Effector memory CD4-positive, alpha-beta T cell (primary cell): Measurements from ENCODE around the gene TICRR.

ENCODE experiments used
- DNase-seq, 3 donors: peaks; one replicate each; pipeline ENCODE4 v3.0.0-alpha.2; 2020
- H3K27ac ChIP-seq: 2 replicates; pipeline ENCODE4 v1.7.0; 2013; ENCODE audit warnings: mild to moderate bottlenecking, low read length, moderate library complexity; ENCODE audit not compliant: insufficient read depth, poor library complexity, severe bottlenecking
- H3K27me3 ChIP-seq: replicated peaks from 2 replicates; pipeline ENCODE4 v1.7.0; 2013; ENCODE audit warnings: mild to moderate bottlenecking, low read length; ENCODE audit not compliant: insufficient read depth, control insufficient read depth, poor library complexity, severe bottlenecking
- H3K36me3 ChIP-seq: 2 replicates; pipeline ENCODE4 v1.7.0; 2013; ENCODE audit warnings: mild to moderate bottlenecking, low read length, moderate library complexity; ENCODE audit not compliant: control insufficient read depth, insufficient read depth
- H3K4me1 ChIP-seq: 2 replicates; pipeline ENCODE4 v1.7.0; 2013; ENCODE audit warnings: low read length, mild to moderate bottlenecking; ENCODE audit not compliant: control insufficient read depth, insufficient read depth, poor library complexity, severe bottlenecking
- H3K4me3 ChIP-seq: 2 replicates; pipeline ENCODE4 v1.7.0; 2013; ENCODE audit warnings: low read length, low read depth, mild to moderate bottlenecking; ENCODE audit not compliant: insufficient read depth, poor library complexity, severe bottlenecking
- H3K9me3 ChIP-seq: 2 replicates; pipeline ENCODE4 v1.7.0; 2013; ENCODE audit warnings: mild to moderate bottlenecking, low read length, moderate library complexity; ENCODE audit not compliant: control insufficient read depth

The TICRR gene

DNA sequence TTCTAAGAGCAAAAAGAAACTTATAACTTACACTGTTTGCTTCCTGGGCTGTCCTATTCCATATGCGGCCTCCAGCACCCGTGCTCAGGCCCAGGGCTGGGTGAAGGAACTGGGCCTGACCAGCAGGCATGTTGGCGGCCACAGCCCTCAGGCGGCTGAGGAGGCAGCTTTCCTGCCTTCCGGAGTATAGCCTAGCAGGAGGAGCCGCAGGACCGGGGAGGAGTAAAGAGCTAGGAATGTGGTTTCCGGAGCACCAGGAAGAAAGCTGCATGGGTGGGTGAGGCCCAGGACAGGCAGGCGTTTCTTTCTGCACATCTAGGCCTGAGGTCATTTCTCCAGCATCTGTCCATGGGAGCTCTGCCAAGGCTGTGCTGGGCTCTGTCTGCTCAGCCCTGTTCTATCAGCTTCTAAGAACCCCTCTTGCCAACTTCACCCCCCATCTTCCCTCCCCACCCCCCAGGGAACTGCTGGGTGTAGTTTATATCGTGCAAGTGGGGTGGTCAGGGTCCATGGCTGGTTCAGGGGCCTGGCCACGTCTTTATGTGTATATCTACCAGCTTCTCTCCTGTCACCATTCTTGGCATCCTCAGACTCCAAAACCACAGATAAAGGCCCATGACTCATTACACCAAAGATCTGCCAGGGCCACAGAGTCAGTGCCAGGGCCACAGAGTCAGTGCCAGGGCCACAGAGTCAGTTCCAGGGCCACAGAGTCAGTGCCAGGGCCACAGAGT, 87.8 kb downstream of the TICRR start:
- Histone ChIP-seq H3K36me3 (no peaks in the 10 kb centered on the region), H3K27ac (no peak overlapping the region), H3K4me3 (no peak overlapping the region), H3K4me1 (peaks cover 4% of the 10 kb centered on the region), H3K9me3 (no peaks in the 10 kb centered on the region), H3K27me3 (no peaks in the 10 kb centered on the region)
- DNase-seq, result no peak

DNA sequence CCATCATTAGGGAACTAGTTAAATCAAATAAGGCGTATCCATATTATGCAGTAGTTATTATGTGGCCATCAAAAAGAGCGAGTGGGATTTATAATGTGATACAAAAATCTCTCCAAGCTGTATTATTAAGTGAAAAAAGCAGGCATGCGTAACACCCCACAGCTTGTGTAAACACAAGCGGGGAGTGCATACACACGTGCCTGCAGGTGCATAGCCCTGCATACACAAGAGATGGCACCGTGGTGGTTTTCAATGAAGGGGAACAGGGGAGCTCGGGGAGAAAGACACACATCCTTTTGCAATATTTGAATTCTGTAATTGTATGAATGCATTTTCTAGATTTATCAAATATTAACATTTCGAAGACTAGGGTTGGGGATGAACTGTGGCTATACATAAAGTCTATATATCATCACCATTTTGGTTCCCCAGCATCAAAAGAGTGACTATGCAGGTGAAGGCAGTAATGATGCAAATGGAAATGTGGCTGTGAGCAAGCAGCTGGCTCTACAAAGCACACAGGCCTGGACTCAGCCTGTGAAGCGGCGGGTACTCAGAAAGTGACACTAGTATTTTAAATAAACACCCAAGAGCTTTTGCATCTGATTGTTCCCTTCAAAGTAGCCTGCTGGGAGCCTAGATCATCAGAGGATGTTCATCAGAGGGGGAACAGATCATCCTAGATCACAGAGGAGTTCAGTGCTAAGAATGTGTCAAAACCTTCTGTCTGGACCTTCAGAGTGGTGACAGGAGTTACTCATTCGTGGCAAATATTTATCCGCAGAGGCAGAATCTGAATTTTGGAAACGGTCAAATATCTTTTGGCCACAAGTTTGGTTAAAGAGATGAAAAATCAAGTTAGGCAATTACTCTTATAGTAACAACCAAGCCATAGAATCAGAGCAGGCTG, 89.4 kb downstream of the TICRR start:
- H3K27ac ChIP-seq, result no peak overlapping the region
- no peaks in the 10 kb centered on the region for H3K36me3 ChIP-seq
- H3K9me3 ChIP-seq, result no peaks in the 10 kb centered on the region
- no peaks in the 10 kb centered on the region for H3K27me3 ChIP-seq
- peaks cover 4% of the 10 kb centered on the region for H3K4me1 ChIP-seq
- no peak overlapping the region for H3K4me3 ChIP-seq
- DNase-seq, result no peak

DNA sequence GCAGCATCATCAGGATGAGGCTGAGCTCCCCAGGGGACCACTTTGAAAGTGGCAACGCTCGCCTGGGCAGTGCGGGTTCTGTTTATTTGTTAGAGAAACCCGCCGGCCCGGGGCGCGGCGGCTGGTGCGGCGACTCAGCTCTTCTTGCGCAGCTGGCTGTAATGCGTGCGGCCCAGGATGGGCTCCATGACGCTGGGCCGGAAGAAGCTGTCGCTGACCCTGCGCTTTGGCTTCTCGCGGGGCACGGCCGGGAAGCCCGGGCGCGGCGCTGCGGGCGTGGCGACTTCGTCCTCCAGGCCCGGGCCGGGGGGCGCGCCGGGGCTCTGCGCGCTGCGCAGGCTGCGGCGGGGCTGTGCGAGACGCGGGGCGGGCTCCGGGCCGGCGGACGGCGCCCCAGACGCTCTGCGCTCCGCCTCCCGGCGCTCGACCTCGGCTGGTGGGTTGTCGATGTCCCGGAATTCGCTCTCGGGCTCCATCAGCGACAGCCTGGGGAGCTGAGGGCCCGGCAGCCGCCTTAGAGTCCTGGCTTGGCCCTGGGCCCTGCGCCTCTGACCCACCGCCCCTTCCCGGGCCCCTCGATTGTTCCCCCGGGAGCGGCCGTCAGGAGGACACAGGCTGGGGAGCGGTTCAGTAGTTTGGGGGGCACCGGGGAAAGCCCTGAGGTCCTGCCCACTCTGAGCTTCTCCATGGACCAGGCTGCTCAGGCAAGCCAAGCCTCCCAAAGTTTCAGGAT, 90.3 kb downstream of the TICRR start:
- DNase-seq, result no peak
- Histone ChIP-seq H3K4me3 (no peak overlapping the region), H3K27me3 (no peaks in the 10 kb centered on the region), H3K9me3 (no peaks in the 10 kb centered on the region), H3K4me1 (peaks cover 4% of the 10 kb centered on the region), H3K27ac (no peak overlapping the region), H3K36me3 (no peaks in the 10 kb centered on the region)

DNA sequence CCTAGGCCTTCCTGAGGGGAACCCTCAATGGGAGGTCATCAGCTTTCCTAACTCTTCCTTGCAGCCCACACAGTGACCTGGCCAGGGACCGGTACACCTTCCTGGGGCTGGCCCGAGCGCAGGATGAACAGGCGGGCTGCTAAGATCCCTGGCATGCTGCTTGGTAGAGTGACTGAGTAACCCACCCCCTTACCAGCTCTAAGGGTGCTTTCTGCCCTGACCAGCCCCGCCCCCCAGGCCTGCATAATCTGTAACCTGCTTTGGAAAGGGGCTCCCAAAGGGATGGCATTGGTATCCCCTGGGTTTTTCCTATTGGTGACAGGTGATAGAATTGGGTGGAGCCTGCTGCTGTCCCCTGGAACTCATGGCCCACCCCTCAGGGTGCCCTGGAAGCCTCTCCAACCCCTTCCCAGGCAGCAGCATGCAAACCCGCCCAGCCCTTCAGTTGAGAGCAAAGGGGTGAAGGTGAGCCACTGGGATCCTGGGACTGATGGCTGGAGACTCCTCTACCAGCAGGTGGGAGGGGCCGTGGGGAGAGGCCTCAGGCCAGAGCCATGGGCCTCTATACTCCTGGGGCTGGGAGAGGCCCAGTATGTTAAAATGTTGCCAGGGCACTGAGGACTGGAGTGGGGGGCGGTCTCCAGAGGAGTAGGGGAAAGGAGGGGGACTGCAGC, 91.1 kb downstream of the TICRR start:
- Histone ChIP-seq H3K9me3 (no peaks in the 10 kb centered on the region), H3K4me3 (no peak overlapping the region), H3K27me3 (no peaks in the 10 kb centered on the region), H3K36me3 (no peaks in the 10 kb centered on the region), H3K4me1 (peaks cover 4% of the 10 kb centered on the region), H3K27ac (no peak overlapping the region)
- DNase-seq, result no peak

DNA sequence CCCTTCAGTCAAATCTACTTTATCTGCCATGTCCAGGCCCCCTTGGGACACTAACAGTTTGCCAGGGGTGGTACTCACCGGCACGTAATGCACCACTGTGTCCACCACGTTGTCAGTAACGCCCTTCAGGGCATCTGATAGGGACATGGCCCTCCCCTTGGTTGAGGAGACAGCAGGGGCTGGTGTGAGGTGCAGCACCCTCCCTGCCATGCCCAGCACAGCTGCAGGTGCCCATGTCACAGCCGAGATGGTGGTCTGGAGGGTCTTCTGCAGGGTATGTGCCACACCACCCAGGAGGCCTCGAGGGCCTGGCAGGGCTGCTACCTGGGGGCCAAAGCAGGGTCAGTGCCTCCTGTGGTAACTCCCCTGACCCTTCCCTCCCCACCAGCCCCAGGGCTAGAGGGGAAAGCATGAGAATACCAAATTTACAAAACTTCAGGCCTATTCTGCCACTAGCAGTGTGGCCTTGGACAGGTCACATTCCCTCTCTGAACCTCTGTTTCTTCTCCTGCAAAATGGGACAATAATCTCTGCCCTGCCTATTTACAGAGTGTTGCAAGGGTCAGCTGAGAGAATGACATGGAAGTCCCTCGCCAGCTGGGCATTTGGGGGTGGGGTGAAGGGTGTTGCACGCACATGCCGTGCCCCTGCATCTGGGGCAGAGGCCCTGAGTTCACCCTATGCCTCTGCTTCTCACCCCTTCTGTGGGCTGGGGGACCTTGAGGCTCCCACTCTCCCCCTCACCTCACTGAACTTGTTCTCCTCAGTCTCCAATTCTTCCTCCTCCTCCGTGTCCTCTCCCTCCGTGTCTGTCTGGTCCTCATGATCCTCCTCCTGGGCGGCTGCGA, 91.8 kb downstream of the TICRR start:
- no peaks in the 10 kb centered on the region for H3K27me3 ChIP-seq
- no peaks in the 10 kb centered on the region for H3K36me3 ChIP-seq
- no peak overlapping the region for H3K4me3 ChIP-seq
- DNase-seq, result no peak
- H3K4me1 ChIP-seq, result peaks cover 4% of the 10 kb centered on the region
- no peaks in the 10 kb centered on the region for H3K9me3 ChIP-seq
- no peak overlapping the region for H3K27ac ChIP-seq

DNA sequence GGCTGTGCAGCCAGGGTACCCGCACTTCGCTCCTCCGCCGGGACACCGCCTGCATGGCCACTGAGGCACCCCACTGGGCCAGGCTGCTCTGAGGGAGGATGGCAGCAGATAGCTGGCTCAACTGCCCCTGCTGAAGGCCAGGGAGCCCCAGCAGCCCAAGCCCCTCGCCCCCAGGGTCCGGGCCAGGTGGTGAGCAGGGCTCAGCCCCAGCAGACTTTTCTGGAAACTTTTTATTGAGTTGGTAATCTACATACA, 92.4 kb downstream of the TICRR start:
- H3K27me3 ChIP-seq, result no peaks in the 10 kb centered on the region
- peaks cover 4% of the 10 kb centered on the region for H3K4me1 ChIP-seq
- no peaks in the 10 kb centered on the region for H3K9me3 ChIP-seq
- no peak overlapping the region for H3K4me3 ChIP-seq
- H3K36me3 ChIP-seq, result no peaks in the 10 kb centered on the region
- H3K27ac ChIP-seq, result no peak overlapping the region
- DNase-seq, result no peak

DNA sequence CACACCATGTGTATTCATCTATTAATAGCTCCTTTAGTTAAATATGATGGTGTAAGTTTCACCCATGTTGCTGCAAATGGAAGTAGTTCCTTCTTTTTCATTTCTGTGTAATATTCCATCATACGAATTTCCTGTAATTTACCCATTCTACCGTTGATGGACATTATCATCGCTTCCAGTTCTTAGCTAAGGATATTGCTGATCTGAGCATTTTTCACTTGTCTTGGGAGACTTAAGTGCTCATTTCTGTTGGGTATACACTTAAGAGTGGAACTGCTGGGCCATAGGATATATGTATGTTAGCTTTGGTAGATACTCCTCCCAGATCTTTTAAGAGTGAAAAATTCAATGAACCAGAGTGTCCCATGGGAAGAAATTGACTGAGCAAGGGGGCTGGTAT, 92.9 kb downstream of the TICRR start:
- no peaks in the 10 kb centered on the region for H3K9me3 ChIP-seq
- no peak for DNase-seq
- no peak overlapping the region for H3K27ac ChIP-seq
- peaks cover 4% of the 10 kb centered on the region for H3K4me1 ChIP-seq
- H3K4me3 ChIP-seq, result no peak overlapping the region
- H3K36me3 ChIP-seq, result no peaks in the 10 kb centered on the region
- H3K27me3 ChIP-seq, result no peaks in the 10 kb centered on the region

DNA sequence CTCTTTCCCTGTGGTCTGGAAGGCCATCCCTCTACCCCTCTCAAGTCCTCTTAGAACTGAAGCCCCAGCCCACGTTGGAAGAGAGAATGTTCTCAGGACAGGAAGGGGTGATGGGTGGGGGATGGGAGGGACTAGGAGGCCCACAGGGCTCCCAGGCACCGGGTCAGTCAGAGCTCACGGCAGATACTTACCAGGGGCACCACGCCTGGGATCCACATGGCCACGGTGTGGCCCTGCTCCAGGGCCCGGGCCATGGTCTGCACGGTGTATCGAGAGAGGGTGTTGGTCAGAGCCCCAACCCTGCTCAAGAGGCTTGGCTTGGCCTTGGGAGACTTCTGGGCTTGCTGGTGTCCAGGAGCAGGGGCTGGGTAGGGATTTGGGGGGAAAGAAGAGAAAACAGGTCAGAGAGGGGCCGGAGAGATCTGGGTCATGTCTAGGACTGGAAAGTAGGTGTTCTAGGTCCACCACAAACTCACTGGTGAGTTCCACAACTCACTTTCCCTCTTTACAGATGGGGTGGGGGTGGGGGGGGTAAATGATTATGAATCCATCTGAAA, 94.1 kb downstream of the TICRR start:
- Histone ChIP-seq H3K9me3 (no peaks in the 10 kb centered on the region), H3K4me1 (peaks cover 4% of the 10 kb centered on the region), H3K4me3 (no peak overlapping the region), H3K36me3 (no peaks in the 10 kb centered on the region), H3K27me3 (no peaks in the 10 kb centered on the region), H3K27ac (no peak overlapping the region)
- no peak for DNase-seq

DNA sequence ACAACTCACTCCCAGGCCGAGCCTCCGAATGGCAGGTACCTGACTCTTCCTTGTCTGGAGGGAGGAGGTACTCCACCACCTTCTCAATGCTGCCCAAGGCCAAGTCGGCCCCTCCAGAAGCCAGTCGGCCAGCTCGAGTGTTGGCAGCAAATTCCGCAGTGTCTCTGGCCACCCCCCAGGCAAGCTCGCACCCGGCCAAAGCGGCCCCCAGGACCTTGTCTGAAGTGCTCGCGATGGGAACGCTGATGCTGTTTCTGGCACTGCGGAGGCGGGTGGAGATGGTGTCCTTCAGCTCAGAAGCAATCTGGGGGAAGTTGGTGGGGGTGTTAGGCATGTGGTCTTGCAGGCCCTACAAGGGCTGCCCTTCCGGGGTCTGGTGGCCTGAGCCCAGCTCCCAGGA, 94.7 kb downstream of the TICRR start:
- Histone ChIP-seq H3K36me3 (no peaks in the 10 kb centered on the region), H3K27ac (no peak overlapping the region), H3K4me1 (peaks cover 4% of the 10 kb centered on the region), H3K27me3 (no peaks in the 10 kb centered on the region), H3K4me3 (no peak overlapping the region), H3K9me3 (no peaks in the 10 kb centered on the region)
- no peak for DNase-seq
